HepG2 (cell line): Measurements from ENCODE around the gene GDI1. TPM values are rescaled to one million over a fixed set of nuclear protein-coding genes. Genes with fewer than 3 reads are reported as not detected.
A peak's percentile ranks its signal among the peaks of the same experiment; 100 is the strongest.

ENCODE experiments used
- ATAC-seq: fragments of 200-7000 bp; cut with Tn5 transposase; 3 replicates; pipeline ENCODE4 v1.9.1; 2020; ENCODE audit warnings: mild to moderate bottlenecking, moderate library complexity
- BruUV-seq: library from RNA; stranded (reverse); fragments of 400-500 nt; replicated peaks from 2 replicates; lab custom pipeline; 2021; lab: Mats Ljungman, UMichigan
- CTCF ChIA-PET: fragments of 300-600 bp; formaldehyde crosslinking; extraction: SDS; loops from one replicate; lab custom pipeline; 2021; ENCODE audit warnings: low total read pairs, inconsistent platforms, low intra/inter-chr PET ratio; lab: Yijun Ruan, JAX
- POLR2A ChIA-PET: fragments of 350-600 bp; sonication (Branson Sonifier 250); formaldehyde crosslinking; loops from one replicate; lab custom pipeline; 2020; ENCODE audit warnings: antibody characterized with exemption, inconsistent platforms; lab: Yijun Ruan, JAX
- DNase-seq: peaks from one replicate; pipeline ENCODE4 v3.0.0-alpha.2; 2015; ENCODE audit warnings: low spot score
- FAIRE-seq: peaks from 3 replicates; lab custom pipeline; 2011; peaks lifted over from hg19 to GRCh38; lab: Jason Lieb, UNC
- H2AFZ ChIP-seq: one replicate; pipeline ENCODE4 v1.6.1; 2011; ENCODE audit warnings: low read length, inconsistent platforms
- H3K27ac ChIP-seq: fragments of 300-600 bp; 3 replicates; pipeline ENCODE4 v1.8.0; 2011; ENCODE audit warnings: mixed run types, mild to moderate bottlenecking, mixed read lengths, low read length, inconsistent platforms; ENCODE audit not compliant: insufficient read depth; ENCODE audit errors: extremely low read length
- H3K27me3 ChIP-seq, 2 experiments: fragments of 200-600 bp in 1 of 2; 2 replicates in 1 of 2; 3 replicates in 1 of 2; pipeline versions ENCODE4 v1.6.0 to v1.8.0; 2011; ENCODE audit warnings: low read length in 2 of 2, mild to moderate bottlenecking in 2 of 2, moderate library complexity in 2 of 2, inconsistent platforms in 1 of 2; ENCODE audit not compliant: insufficient read depth in 2 of 2, control insufficient read depth in 1 of 2
- H3K36me3 ChIP-seq, 2 experiments: fragments of 200-600 bp in 1 of 2; replicated peaks in 1 of 2; 2 replicates in 1 of 2; 3 replicates in 1 of 2; pipeline versions ENCODE4 v1.5.1 to v1.8.0; 2011; ENCODE audit warnings: low read length in 2 of 2, inconsistent platforms in 1 of 2; ENCODE audit not compliant: insufficient read depth in 2 of 2, control insufficient read depth in 1 of 2
- H3K4me1 ChIP-seq: 2 replicates; pipeline ENCODE4 v1.5.1; 2012; ENCODE audit warnings: low read length, inconsistent platforms; ENCODE audit not compliant: insufficient read depth
- H3K4me2 ChIP-seq: 2 replicates; pipeline ENCODE4 v1.6.0; 2011; ENCODE audit warnings: low read depth, low read length, inconsistent platforms
- H3K4me3 ChIP-seq, 3 experiments: fragments of 200-600 bp in 1 of 3; sonication (generic), shearing (Covaris generic) in 1 of 3; replicated peaks in 1 of 3; 2 replicates each; pipeline ENCODE4 v1.5.1; 2011 to 2016; ENCODE audit warnings: low read length in 3 of 3, inconsistent platforms in 2 of 3, low read depth in 2 of 3, mild to moderate bottlenecking in 2 of 3, control low read depth in 1 of 3, mixed read lengths in 1 of 3; ENCODE audit not compliant: insufficient read depth in 1 of 3
- H3K79me2 ChIP-seq: one replicate; pipeline ENCODE4 v1.6.1; 2011; ENCODE audit warnings: low read length, inconsistent platforms; ENCODE audit not compliant: insufficient read depth
- H3K9ac ChIP-seq: 2 replicates; pipeline ENCODE4 v1.6.0; 2011; ENCODE audit warnings: mild to moderate bottlenecking, low read depth, low read length, inconsistent platforms; ENCODE audit not compliant: insufficient read depth
- H3K9me3 ChIP-seq: 2 replicates; pipeline ENCODE4 v1.5.1; 2012; ENCODE audit warnings: mild to moderate bottlenecking, low read length
- H4K20me1 ChIP-seq: 2 replicates; pipeline ENCODE4 v1.6.0; 2011; ENCODE audit warnings: inconsistent platforms, mild to moderate bottlenecking, low read length, moderate library complexity; ENCODE audit not compliant: insufficient read depth
- MLLT10 ChIP-seq: sonication (generic); formaldehyde crosslinking; IDR thresholded peaks from 2 replicates; pipeline ENCODE4 v1.4.0; 2020; ENCODE audit warnings: missing genetic modification reagents
- WGBS: methylation state at CpG from one replicate; pipeline ENCODE4 v1.1.6; 2017; ENCODE audit warnings: low lambda C conversion rate; 5-methylcytosine and 5-hydroxymethylcytosine counted together
- in situ Hi-C: cut with HindIII; loops from 2 replicates; pipeline ENCODE4 v1.10.0; 2017; ENCODE audit warnings: low pct_unique_long_range_greater_than_20kb; ENCODE audit not compliant: extremely low pct_ligation_motif_present
- intact Hi-C: fragments of 100-400 bp; cut with micrococcal nuclease; formaldehyde crosslinking; loops from one replicate; pipeline ENCODE4 v1.10.0; 2022; ENCODE audit not compliant: unreplicated experiment
- polyA plus RNA-seq, 8 experiments: library from polyadenylated mRNA; depleted of rRNA in 3 of 8; stranded (reverse) in 7 of 8; unstranded in 1 of 8; fragments of >200 nt; fragmentation: Illumina TruSeq in 4 of 8; extraction: Trizol in 4 of 8; gene quantifications; 2 replicates each; pipeline versions ENCODE4 v1.2.1 to v1.2.3, GENCODE V29; 2011 to 2016; ENCODE audit warnings: low read depth in 4 of 8, missing spikeins in 1 of 8, mixed read lengths in 1 of 8; ENCODE audit not compliant: insufficient read depth in 1 of 8
- total RNA-seq, 5 experiments: library from RNA; depleted of rRNA; stranded (reverse); fragments of >200 nt; fragmentation: Illumina TruSeq; extraction: Trizol; gene quantifications; 2 replicates each; pipeline ENCODE4 v1.2.3, GENCODE V29; 2016; ENCODE audit warnings: low read depth in 1 of 5
- TF ChIP-seq, protein P1 (sequence below): sonication (generic); formaldehyde crosslinking; IDR thresholded peaks from 2 replicates; pipeline ENCODE4 v1.4.0; 2020; ENCODE audit warnings: missing genetic modification reagents

The GDI1 gene
- total and polyA plus RNA-seq, 2 of the 13 experiments (the other 11 are each of a cell fraction or from before 2014, with no cell fraction given) = 17.4 to 105 TPM

DNA sequence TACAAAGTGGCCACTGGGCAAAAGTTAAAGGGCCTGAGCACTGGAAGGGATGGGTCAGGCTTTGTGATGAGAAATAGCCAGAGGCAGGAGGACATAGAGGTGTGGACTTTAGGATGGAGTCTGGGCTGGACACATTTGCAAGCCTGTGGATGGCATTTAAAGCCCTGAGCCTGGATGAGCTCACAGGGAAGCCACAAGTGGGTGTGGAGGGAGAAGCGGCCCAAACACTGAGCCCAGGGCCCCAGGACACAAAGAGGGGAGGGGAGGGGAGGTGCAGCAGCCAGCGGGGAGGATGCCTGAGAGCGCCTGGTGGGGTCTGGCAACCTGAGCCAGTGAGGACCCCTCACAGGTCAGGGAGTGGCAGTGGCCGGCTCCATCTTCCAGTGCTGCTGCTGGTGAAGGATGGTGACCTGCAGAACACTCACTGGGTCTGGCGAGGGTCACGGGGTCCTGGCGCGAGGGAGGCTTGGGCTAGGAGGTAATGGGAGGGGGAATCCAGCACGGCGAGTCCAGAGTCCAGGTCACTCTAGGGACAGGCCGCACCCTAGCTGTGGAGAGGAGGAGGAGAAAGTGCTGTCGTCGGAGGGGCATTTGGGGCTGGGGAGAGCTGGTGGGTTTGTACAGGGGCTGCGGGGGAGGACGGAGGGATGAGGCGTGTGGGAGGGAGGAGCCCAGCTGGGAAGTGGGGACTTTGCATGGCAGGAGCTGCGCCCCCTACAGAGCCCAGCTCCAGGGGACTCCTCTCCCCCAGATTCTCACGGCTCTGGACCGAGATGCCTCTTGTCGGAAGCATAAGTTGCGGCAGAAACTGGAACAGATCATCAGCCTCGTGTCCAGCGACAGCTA, 35.1 kb downstream of the GDI1 start:
- CTCF ChIA-PET = no interaction called here

More for the DNA sequence above, 35.1 kb downstream of the GDI1 start:
- Histone ChIP-seq H3K27me3 (no peaks in the 10 kb centered on the region), H3K9me3 (no peaks in the 10 kb centered on the region), H3K27ac (no peak overlapping the region), H3K9ac (no peak overlapping the region), H3K4me1 (peaks cover 12% of the 10 kb centered on the region; the same call in 1 of the 2 replicates), H3K4me2 (no peak overlapping the region), H3K36me3 (peaks cover 2 to 4% of the 10 kb centered on the region in 2 experiments; a peak in 1 of 5 replicates), H3K4me3 (no peak overlapping the region), H3K79me2 (no peaks in the 10 kb centered on the region), H4K20me1 (no peaks in the 10 kb centered on the region), H2AFZ (no peak overlapping the region)
- 73% methylated on average over 15 of the region's 23 CpGs for WGBS
- intact Hi-C loops (no loop called here), in situ Hi-C loops (no loop called here)
- no peak for TF ChIP-seq MLLT10
- TF ChIP-seq, protein P1, sequence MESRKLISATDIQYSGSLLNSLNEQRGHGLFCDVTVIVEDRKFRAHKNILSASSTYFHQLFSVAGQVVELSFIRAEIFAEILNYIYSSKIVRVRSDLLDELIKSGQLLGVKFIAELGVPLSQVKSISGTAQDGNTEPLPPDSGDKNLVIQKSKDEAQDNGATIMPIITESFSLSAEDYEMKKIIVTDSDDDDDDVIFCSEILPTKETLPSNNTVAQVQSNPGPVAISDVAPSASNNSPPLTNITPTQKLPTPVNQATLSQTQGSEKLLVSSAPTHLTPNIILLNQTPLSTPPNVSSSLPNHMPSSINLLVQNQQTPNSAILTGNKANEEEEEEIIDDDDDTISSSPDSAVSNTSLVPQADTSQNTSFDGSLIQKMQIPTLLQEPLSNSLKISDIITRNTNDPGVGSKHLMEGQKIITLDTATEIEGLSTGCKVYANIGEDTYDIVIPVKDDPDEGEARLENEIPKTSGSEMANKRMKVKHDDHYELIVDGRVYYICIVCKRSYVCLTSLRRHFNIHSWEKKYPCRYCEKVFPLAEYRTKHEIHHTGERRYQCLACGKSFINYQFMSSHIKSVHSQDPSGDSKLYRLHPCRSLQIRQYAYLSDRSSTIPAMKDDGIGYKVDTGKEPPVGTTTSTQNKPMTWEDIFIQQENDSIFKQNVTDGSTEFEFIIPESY (CRISPR knock-in tag) = peak; percentile 68
- BruUV-seq = no TSS peak
- no peak for FAIRE-seq
- no peak for DNase-seq
- peak; percentile 57 for ATAC-seq
- POLR2A ChIA-PET = no interaction called here
